OCI-LY1 (cell line): Measurements from ENCODE around the gene CHST5.

Source experiments
- H2AFZ ChIP-seq: fragments of 200-600 bp; sonication (generic), shearing (Covaris generic); 2 replicates; pipeline ENCODE4 v1.6.0; 2014; ENCODE audit warnings: antibody characterized with exemption, mild to moderate bottlenecking, low read length
- H3F3A ChIP-seq: fragments of 200-600 bp; sonication (generic), shearing (Covaris generic); 2 replicates; pipeline ENCODE4 v1.6.0; 2014; ENCODE audit warnings: mild to moderate bottlenecking, antibody characterized with exemption, low read length, moderate library complexity; ENCODE audit not compliant: insufficient read depth
- H3K27ac ChIP-seq: fragments of 200-600 bp; sonication (generic); 2 replicates; pipeline ENCODE4 v1.5.1; 2014; ENCODE audit warnings: low read length, mixed run types, mild to moderate bottlenecking, low read depth; ENCODE audit not compliant: poor library complexity, severe bottlenecking
- H3K27me3 ChIP-seq: fragments of 200-600 bp; sonication (generic); 2 replicates; pipeline ENCODE4 v1.6.0; 2014; ENCODE audit warnings: antibody characterized with exemption, mild to moderate bottlenecking, low read length, moderate library complexity; ENCODE audit not compliant: insufficient read depth
- H3K36me3 ChIP-seq: fragments of 200-600 bp; sonication (generic); 2 replicates; pipeline ENCODE4 v1.6.1; 2014; ENCODE audit warnings: mild to moderate bottlenecking, antibody characterized with exemption, low read length, moderate library complexity, mixed read lengths; ENCODE audit not compliant: insufficient read depth
- H3K4me1 ChIP-seq: fragments of 200-600 bp; sonication (generic); 2 replicates; pipeline ENCODE4 v1.5.1; 2014; ENCODE audit warnings: mild to moderate bottlenecking, low read length, moderate library complexity; ENCODE audit not compliant: insufficient read depth, severe bottlenecking
- H3K4me2 ChIP-seq: fragments of 200-600 bp; sonication (generic), shearing (Covaris generic); 2 replicates; pipeline ENCODE4 v1.6.1; 2014; ENCODE audit warnings: low read length
- H3K4me3 ChIP-seq: fragments of 200-600 bp; sonication (generic); 2 replicates; pipeline ENCODE4 v1.5.1; 2014; ENCODE audit warnings: low read length, low read depth, mild to moderate bottlenecking, mixed read lengths; ENCODE audit not compliant: poor library complexity, severe bottlenecking
- H3K79me2 ChIP-seq: fragments of 200-600 bp; shearing (Covaris generic); 2 replicates; pipeline ENCODE4 v1.6.1; 2016; ENCODE audit warnings: mixed run types, low read length, mixed read lengths; ENCODE audit not compliant: insufficient read depth
- H3K9ac ChIP-seq: fragments of 200-600 bp; sonication (generic), shearing (Covaris generic); 2 replicates; pipeline ENCODE4 v1.6.1; 2014; ENCODE audit warnings: mild to moderate bottlenecking, low read length, mixed read lengths
- H3K9me2 ChIP-seq: fragments of 200-600 bp; sonication (generic), shearing (Covaris generic); 2 replicates; pipeline ENCODE4 v1.6.1; 2014; ENCODE audit warnings: low read depth, mild to moderate bottlenecking, low read length, mixed read lengths
- H3K9me3 ChIP-seq: fragments of 200-600 bp; shearing (Covaris generic); 2 replicates; pipeline ENCODE4 v1.6.1; 2014; ENCODE audit warnings: low read length, mixed read lengths
- H4K20me1 ChIP-seq: fragments of 200-600 bp; sonication (generic), shearing (Covaris generic); 2 replicates; pipeline ENCODE4 v1.6.0; 2016; ENCODE audit warnings: mild to moderate bottlenecking, low read length; ENCODE audit not compliant: insufficient read depth
- EZH2 ChIP-seq: fragments of 200-600 bp; sonication (generic), shearing (Covaris generic); IDR thresholded peaks from 2 replicates; pipeline ENCODE4 v1.8.0; 2017; ENCODE audit warnings: borderline replicate concordance, mixed run types, mild to moderate bottlenecking, antibody characterized with exemption, low read length, moderate library complexity, mixed read lengths
- TF ChIP-seq, protein P1 (sequence below): fragments of 200-600 bp; sonication (generic), shearing (Covaris generic); IDR thresholded peaks from 2 replicates; pipeline ENCODE4 v1.5.1; 2017; ENCODE audit warnings: mild to moderate bottlenecking, antibody characterized with exemption, low read length, moderate library complexity, mixed read lengths

CHST5 gene

DNA sequence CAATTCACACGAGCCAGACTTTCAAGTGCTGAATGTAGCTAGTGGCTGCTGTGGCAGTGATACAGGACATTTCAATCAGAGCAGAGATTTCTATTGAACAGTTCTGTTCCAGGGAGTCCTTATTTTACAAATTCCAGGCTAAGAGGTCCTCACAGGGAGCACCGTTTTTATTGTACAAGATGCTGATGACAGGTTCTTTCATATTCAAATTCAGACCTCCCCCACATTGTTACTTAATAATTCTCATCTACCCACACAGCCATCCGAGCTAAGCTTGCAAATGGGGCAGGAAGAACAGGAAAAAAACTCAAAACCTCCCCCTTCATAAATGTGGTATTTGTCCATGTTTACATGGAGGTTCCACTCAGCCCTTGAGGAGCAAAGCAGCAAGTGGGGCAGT, 40.0 kb upstream of the CHST5 start:
- Histone ChIP-seq H3K4me2 (no peak overlapping the region), H2AFZ (no peak overlapping the region), H3K79me2 (no peaks in the 10 kb centered on the region), H3K9me3 (no peaks in the 10 kb centered on the region), H3K9me2 (no peaks in the 10 kb centered on the region), H3K36me3 (peaks cover 90% of the 10 kb centered on the region), H3F3A (no peaks in the 10 kb centered on the region), H3K27me3 (no peaks in the 10 kb centered on the region), H4K20me1 (no peaks in the 10 kb centered on the region), H3K4me3 (no peak overlapping the region), H3K27ac (no peak overlapping the region), H3K9ac (no peak overlapping the region), H3K4me1 (peaks cover 14% of the 10 kb centered on the region)
- TF ChIP-seq, protein P1, sequence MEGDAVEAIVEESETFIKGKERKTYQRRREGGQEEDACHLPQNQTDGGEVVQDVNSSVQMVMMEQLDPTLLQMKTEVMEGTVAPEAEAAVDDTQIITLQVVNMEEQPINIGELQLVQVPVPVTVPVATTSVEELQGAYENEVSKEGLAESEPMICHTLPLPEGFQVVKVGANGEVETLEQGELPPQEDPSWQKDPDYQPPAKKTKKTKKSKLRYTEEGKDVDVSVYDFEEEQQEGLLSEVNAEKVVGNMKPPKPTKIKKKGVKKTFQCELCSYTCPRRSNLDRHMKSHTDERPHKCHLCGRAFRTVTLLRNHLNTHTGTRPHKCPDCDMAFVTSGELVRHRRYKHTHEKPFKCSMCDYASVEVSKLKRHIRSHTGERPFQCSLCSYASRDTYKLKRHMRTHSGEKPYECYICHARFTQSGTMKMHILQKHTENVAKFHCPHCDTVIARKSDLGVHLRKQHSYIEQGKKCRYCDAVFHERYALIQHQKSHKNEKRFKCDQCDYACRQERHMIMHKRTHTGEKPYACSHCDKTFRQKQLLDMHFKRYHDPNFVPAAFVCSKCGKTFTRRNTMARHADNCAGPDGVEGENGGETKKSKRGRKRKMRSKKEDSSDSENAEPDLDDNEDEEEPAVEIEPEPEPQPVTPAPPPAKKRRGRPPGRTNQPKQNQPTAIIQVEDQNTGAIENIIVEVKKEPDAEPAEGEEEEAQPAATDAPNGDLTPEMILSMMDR, result no peak
- TF ChIP-seq EZH2, result no peak

DNA sequence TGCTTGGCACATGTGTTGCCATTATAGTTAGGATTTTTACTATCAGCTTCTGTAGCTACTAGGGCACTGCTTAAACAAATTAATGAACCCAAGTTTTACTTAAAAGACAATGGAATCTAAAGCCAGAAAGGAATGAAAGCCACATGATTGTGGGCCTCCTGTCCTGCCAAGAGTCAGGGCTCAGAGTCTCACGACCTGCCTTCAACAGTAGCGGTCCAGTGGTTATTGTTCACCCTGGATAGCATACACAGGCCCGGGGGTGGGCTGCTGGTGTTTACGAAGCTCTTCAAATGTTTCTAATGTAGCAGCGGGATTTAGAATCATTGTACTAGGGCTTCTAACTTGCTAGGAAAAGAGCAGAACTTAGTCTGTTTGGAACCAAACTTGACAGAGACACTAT, 38.0 kb upstream of the CHST5 start:
- H2AFZ ChIP-seq, result no peak overlapping the region
- no peaks in the 10 kb centered on the region for H3K9me2 ChIP-seq
- H3F3A ChIP-seq, result no peaks in the 10 kb centered on the region
- no peak overlapping the region for H3K27ac ChIP-seq
- no peaks in the 10 kb centered on the region for H3K27me3 ChIP-seq
- no peaks in the 10 kb centered on the region for H3K9me3 ChIP-seq
- peaks cover 91% of the 10 kb centered on the region for H3K36me3 ChIP-seq
- no peaks in the 10 kb centered on the region for H4K20me1 ChIP-seq
- no peak overlapping the region for H3K9ac ChIP-seq
- no peaks in the 10 kb centered on the region for H3K79me2 ChIP-seq
- TF ChIP-seq EZH2, result no peak
- TF ChIP-seq, protein P1, result no peak
- H3K4me2 ChIP-seq, result no peak overlapping the region
- peaks cover 25% of the 10 kb centered on the region for H3K4me1 ChIP-seq
- no peak overlapping the region for H3K4me3 ChIP-seq

DNA sequence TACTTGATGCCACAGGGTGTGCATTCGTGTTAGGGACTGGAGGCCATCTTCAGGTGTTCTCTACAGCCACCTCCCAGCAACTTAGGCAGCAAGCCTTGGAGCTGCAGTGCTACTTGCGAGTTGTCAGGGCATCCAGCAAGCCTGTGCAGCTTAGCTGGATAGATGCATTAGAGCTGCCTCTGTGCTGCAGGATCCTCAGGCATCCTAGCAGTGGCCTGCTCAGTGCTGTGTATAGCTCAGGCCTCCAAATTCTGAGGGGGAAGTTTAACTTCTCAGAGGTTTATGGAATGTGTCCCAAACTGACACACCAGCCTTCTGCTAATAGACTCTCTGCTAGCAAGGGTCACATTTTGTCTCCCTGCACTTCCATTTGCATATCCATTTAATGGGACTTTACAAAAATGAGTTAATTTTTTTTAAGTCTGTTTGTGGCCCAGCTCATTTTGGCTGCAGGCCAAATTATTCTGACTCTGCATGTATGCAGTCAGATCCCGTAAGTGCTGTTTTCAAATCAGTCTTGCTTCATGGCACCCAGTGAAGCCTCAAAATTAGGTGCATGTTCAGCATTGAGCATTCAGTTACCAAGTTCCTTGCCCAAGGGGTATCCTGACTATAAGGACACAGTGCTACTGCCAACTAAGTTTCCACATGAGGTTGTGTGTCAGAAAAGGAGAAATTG, 37.1 kb upstream of the CHST5 start:
- Histone ChIP-seq H2AFZ (no peak overlapping the region), H3K79me2 (no peaks in the 10 kb centered on the region), H3K4me1 (peaks cover 25% of the 10 kb centered on the region), H3K9me3 (no peaks in the 10 kb centered on the region), H4K20me1 (no peaks in the 10 kb centered on the region), H3K4me3 (no peak overlapping the region), H3K9ac (no peak overlapping the region), H3F3A (no peaks in the 10 kb centered on the region), H3K9me2 (no peaks in the 10 kb centered on the region), H3K36me3 (peaks cover 91% of the 10 kb centered on the region), H3K27ac (no peak overlapping the region), H3K4me2 (no peak overlapping the region), H3K27me3 (no peaks in the 10 kb centered on the region)
- TF ChIP-seq, protein P1, result no peak
- no peak for TF ChIP-seq EZH2
